Uterus (tissue), 2 donors: ENCODE data around the gene MTHFSD.

Source experiments
- POLR2A ChIP-seq, 2 donors: fragments of 450-650 bp; IDR thresholded peaks; one replicate each; pipeline ENCODE4 v1.6.1; 2016; ENCODE audit warnings: antibody characterized with exemption in 2 of 2, mild to moderate bottlenecking in 1 of 2, moderate library complexity in 1 of 2
- TF ChIP-seq, protein P1 (sequence below), 4 experiments: fragments of 200-600 bp in 2 of 4; fragments of 450-650 bp in 2 of 4; sonication (generic) in 2 of 4; IDR thresholded peaks; one replicate each; pipeline ENCODE4 v1.5.1; 2016 to 2019; ENCODE audit warnings: antibody characterized with exemption in 4 of 4, mild to moderate bottlenecking in 2 of 4, moderate library complexity in 1 of 4

DNA sequence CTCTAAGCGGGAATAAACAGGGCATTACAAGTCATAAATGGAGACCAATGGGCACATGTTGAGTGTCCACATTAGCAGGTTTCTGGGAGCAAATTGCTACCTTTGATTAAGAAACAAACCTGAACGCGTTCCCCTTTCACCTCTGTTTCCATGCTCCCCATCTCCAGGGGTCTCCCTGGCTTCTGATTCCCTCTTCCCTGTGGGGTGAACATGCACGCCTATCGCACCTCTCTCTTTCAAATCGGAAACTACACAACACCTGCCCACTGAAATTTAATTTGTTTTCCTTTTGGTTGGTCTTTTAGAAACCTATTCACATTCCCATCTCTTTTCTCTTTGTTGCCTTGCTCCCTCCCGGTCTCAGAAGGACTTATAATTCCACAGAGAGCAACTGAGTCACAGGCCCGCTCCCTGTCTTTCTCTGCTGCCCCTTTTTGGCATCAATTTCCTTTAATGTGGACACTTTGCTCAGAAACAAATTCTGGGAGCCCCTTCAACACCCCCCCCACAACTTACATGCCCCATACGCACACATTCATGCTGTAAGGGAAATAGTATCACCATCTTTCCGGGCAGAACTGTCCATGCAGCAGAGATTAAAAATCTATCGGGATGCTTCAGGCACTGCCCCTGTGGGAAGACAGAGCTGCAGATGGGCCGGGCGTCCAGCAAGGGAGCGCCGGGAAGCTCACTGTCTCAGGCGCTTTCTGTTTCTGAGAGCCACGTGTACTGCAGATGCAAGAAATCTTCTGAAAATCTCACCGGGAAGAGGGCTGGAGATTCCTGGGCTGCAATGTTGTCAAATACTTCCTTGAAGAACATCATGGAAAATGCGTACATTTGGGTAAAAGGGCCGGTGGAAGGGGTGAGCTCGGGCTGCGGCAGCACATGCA lies 51.9 kb downstream of the MTHFSD start:
- TF ChIP-seq POLR2A (IDR thresholded peaks at IDR 0.05) = no peak
- TF ChIP-seq, protein P1, sequence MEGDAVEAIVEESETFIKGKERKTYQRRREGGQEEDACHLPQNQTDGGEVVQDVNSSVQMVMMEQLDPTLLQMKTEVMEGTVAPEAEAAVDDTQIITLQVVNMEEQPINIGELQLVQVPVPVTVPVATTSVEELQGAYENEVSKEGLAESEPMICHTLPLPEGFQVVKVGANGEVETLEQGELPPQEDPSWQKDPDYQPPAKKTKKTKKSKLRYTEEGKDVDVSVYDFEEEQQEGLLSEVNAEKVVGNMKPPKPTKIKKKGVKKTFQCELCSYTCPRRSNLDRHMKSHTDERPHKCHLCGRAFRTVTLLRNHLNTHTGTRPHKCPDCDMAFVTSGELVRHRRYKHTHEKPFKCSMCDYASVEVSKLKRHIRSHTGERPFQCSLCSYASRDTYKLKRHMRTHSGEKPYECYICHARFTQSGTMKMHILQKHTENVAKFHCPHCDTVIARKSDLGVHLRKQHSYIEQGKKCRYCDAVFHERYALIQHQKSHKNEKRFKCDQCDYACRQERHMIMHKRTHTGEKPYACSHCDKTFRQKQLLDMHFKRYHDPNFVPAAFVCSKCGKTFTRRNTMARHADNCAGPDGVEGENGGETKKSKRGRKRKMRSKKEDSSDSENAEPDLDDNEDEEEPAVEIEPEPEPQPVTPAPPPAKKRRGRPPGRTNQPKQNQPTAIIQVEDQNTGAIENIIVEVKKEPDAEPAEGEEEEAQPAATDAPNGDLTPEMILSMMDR (IDR thresholded peaks at IDR 0.05) = no peak
